NCI-H128 (cell line): Measurements from ENCODE around the gene WDCP.
"Not testable (repeated sequence)": the region's sequence is repeated elsewhere in the genome, so short reads cannot be mapped to it uniquely, and the experiment has no call there.

Source experiments
- DNase-seq: peaks from one replicate; lab custom pipeline; 2025; ENCODE audit not compliant: unreplicated experiment; lab: John Stamatoyannopoulos, UW

WDCP gene

DNA sequence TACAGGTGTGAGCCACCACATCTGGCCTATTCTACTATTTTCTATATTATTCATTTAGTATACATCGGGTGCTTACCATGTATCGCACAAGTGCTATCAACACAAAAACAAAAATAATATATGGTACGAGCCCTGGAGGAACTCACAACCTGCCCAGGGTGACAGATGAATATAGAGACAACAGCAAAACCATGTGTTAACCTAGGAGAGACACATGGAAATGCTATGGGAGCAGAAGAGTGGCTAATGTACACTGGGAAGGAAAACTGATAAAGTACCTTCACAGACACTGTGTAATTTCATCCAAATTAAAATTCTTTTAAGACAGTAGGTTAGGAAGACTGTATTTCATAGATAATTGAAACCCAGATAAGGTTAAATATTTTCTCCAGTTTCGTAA lies 25.1 kb upstream of the WDCP start:
- DNase-seq, result no peak

DNA sequence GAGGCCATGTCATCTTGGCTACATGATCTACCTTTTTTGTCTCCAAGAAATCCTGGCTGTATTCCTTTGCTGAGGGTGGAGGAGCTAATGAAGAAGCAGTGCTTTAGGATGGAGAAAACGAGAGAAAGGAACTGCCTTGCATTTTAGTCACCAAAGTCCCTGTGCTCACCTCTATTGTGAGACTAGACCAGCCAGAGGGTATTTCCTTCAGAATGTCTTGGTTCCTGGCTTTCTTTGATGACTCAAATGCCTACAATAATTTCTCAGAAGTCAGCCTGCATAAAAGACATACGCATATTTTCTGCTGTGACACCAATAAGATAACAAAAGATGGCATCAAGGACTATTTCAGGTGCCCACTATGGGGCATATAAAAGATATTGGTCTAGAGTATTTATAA lies 18.1 kb upstream of the WDCP start:
- DNase-seq, result no peak

- DNase-seq, result no peak
These were observed 11.5 kb upstream of the WDCP start for GRCh38 chr2:24058564-24059271.

- no peak for DNase-seq
These were observed 8.6 kb upstream of the WDCP start for GRCh38 chr2:24055750-24056149.

DNA sequence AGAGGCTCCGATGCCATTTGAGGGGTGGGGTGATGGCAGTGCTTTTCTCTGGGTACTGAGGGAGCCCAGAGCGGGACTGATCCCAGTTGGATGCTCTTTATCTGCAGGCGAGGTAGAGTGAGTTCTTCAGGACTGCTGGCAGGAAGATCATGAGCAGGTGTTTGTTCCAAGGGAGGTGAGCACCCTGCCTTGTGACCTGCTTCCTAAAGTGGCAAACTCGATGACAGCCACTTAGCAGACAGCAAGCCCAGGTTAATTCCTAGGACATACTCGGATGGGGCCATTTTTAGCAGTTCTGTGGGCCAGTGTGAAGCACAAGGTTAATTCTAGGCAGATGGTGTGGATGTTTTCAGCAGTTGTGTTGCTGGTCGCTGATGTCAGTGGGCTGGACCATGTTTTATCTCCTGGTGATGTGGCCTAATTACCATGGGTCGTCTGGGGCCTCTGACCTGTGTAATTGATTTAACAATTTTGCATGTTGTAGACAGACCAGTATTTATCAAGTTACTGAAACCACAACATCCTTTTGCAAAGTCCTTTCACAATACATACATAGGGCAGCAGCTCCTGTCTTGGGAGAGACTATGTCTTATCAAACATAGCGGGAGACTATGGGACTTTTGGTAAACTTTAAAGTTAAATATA lies 7.3 kb upstream of the WDCP start:
- DNase-seq, result no peak

GRCh38 chr2:24052951-24053350 lies 5.8 kb upstream of the WDCP start:
- no peak for DNase-seq

- no peak for DNase-seq
These were observed 4.6 kb upstream of the WDCP start for GRCh38 chr2:24051833-24052232.

DNA sequence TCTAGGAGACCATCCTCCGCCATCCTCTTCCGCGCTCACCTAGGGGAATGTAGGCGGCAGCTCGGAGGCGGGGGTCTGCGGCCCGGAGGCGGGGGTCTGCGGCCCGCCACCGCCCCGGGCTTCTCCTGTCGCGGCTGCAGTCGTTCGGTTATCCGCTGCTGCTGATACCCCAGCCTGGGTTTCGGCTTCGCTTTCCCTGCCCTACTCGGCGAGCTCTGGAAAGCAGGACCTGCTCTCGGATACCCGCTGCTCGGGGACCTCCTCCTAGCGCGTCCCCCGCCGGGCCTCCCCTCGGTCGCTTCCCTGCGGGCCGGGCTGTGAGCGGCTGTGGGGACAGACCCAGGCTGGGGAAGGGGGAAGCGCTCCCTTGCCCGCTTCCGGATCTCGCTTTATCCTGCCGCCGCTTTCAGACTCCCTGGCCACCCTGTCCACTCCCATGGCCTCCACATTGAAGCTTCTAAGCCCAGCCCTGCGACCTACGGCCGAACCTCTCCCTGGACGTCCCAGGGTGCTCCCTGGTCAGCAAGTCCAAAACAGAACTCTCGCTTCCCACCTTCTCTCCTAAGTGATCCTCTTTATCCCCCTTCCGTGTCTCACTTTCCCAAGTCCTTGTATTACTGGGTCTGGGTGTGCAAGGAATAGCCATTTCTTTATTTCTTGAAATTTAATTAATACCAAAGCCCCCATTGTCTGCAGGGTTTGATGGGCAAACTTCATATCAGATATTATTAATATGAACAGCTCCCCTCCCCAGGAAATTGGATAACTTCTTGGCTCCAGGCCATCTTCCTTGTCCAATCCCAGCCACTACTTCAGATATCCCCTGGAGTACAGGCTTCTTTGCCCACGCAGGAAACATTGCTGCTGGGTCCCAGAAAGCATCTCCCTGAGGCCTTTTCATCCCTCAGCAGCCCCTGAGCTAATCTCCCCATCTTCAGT lies 3.1 kb upstream of the WDCP start:
- no peak for DNase-seq

GRCh38 chr2:24049485-24050021 lies 2.4 kb upstream of the WDCP start, which contains the start of gene FKBP1B:
Gene FKBP1B, plus strand, starts transcription at chr2:24049741. Its CDS starts 109 bp downstream, at chr2:24049850.
- DNase-seq, result peak; percentile 28

GRCh38 chr2:24048769-24049484 lies 1.7 kb upstream of the WDCP start:
- no peak for DNase-seq

DNA sequence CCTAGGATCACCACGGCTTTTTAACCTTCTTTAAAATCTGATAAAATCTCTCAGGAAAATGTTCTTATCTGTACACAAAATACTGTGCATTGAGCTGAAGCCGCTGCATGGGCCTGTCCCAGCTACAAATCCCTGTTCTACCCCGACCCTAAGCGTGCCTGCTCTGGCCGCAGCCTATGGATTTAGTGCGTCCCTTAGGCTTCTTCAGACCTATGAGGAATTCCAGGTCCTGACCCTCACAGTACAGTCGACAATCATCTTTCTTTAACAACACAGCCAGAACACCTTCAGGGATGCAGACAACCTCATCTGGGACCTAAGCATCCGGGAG lies 477 bp upstream of the WDCP start:
- DNase-seq, result no peak

GRCh38 chr2:24046599-24046929 lies 627 bp downstream of the WDCP start:
- DNase-seq, result no peak

- no peak for DNase-seq
These were observed 1.4 kb downstream of the WDCP start for GRCh38 chr2:24045511-24046508.

DNA sequence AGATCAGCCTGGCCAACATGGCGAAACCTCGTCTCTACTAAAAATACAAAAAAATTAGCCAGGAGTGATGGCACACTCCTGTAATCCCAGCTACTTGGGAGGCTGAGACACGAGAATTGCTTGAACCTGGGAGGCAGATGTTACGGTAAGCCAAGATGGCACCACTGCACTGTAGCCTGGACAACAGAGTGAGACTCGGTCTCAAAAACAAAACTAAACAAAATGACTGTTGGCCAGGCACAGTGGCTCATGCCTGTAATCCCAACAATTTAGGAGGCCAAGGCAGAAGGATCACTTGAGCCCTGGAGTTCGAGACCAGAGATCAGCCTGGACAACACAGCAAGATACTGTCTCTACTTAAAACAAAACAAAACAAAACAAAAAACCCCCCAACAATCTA lies 4.1 kb downstream of the WDCP start:
- DNase-seq, result not testable (repeated sequence)

GRCh38 chr2:24040511-24040910 lies 6.7 kb downstream of the WDCP start:
- DNase-seq, result no peak

- DNase-seq, result no peak
These were observed 8.2 kb downstream of the WDCP start for GRCh38 chr2:24038786-24039499.

GRCh38 chr2:24026233-24026632 lies 21.0 kb downstream of the WDCP start:
- no peak for DNase-seq

- DNase-seq, result no peak
These were observed 22.1 kb downstream of the WDCP start for GRCh38 chr2:24024996-24025663.

GRCh38 chr2:24024018-24024417 lies 23.2 kb downstream of the WDCP start:
- no peak for DNase-seq
